ENCODE measurements around the gene SLC39A10. TPM values are rescaled to one million over a fixed set of nuclear protein-coding genes. Genes with fewer than 3 reads are reported as not detected.
"Not testable (repeated sequence)": the region's sequence is repeated elsewhere in the genome, so short reads cannot be mapped to it uniquely, and the experiment has no call there.

Gene SLC39A10
- total RNA-seq, 1 donor from 2014 or later = 24.0 TPM

GRCh38 chr2:195638750-195639149, 18.3 kb upstream of the SLC39A10 start:
- H3K4me1 Mint-ChIP-seq (ENCODE audit: low read depth) = no peaks in the 10 kb centered on the region
- no peak for TF ChIP-seq CTCF (IDR thresholded peaks at IDR 0.05)
- no peaks in the 10 kb centered on the region for H3K36me3 Mint-ChIP-seq (ENCODE audit: low read depth)
- H3K27me3 Mint-ChIP-seq (ENCODE audit: low read depth) = peaks cover 3% of the 10 kb centered on the region
- H3K4me3 Mint-ChIP-seq (ENCODE audit: unreplicated experiment) = no peak overlapping the region
- no peak for DNase-seq (ENCODE audit: low spot score)
- H3K27ac Mint-ChIP-seq (ENCODE audit: unreplicated experiment) = no peak overlapping the region
- H3K9me3 Mint-ChIP-seq (ENCODE audit: low read depth) = no peaks in the 10 kb centered on the region

GRCh38 chr2:195639238-195639858, 17.7 kb upstream of the SLC39A10 start:
- TF ChIP-seq CTCF (IDR thresholded peaks at IDR 0.05) = no peak
- H3K27me3 Mint-ChIP-seq (ENCODE audit: low read depth) = peaks cover 3% of the 10 kb centered on the region
- DNase-seq (ENCODE audit: low spot score) = no peak
- no peak overlapping the region for H3K27ac Mint-ChIP-seq (ENCODE audit: unreplicated experiment)
- no peaks in the 10 kb centered on the region for H3K9me3 Mint-ChIP-seq (ENCODE audit: low read depth)
- no peaks in the 10 kb centered on the region for H3K4me1 Mint-ChIP-seq (ENCODE audit: low read depth)
- no peak overlapping the region for H3K4me3 Mint-ChIP-seq (ENCODE audit: unreplicated experiment)
- no peaks in the 10 kb centered on the region for H3K36me3 Mint-ChIP-seq (ENCODE audit: low read depth)

GRCh38 chr2:195639959-195640358, 17.1 kb upstream of the SLC39A10 start:
- Mint-ChIP-seq H3K27ac (ENCODE audit: unreplicated experiment) (no peak overlapping the region), H3K9me3 (ENCODE audit: low read depth) (no peaks in the 10 kb centered on the region), H3K4me3 (ENCODE audit: unreplicated experiment) (no peak overlapping the region), H3K36me3 (ENCODE audit: low read depth) (no peaks in the 10 kb centered on the region), H3K27me3 (ENCODE audit: low read depth) (peaks cover 3% of the 10 kb centered on the region), H3K4me1 (ENCODE audit: low read depth) (no peaks in the 10 kb centered on the region)
- no peak for DNase-seq (ENCODE audit: low spot score)
- no peak for TF ChIP-seq CTCF (IDR thresholded peaks at IDR 0.05)

GRCh38 chr2:195642027-195642678, 14.9 kb upstream of the SLC39A10 start:
- no peak for TF ChIP-seq CTCF (IDR thresholded peaks at IDR 0.05)
- Mint-ChIP-seq H3K36me3 (ENCODE audit: low read depth) (no peaks in the 10 kb centered on the region), H3K4me1 (ENCODE audit: low read depth) (no peaks in the 10 kb centered on the region), H3K27me3 (ENCODE audit: low read depth) (peaks cover 3% of the 10 kb centered on the region), H3K9me3 (ENCODE audit: low read depth) (no peaks in the 10 kb centered on the region), H3K4me3 (ENCODE audit: unreplicated experiment) (no peak overlapping the region), H3K27ac (ENCODE audit: unreplicated experiment) (no peak overlapping the region)
- no peak for DNase-seq (ENCODE audit: low spot score)

- Mint-ChIP-seq H3K36me3 (ENCODE audit: low read depth) (no peaks in the 10 kb centered on the region), H3K4me1 (ENCODE audit: low read depth) (no peaks in the 10 kb centered on the region), H3K9me3 (ENCODE audit: low read depth) (no peaks in the 10 kb centered on the region), H3K4me3 (ENCODE audit: unreplicated experiment) (no peak overlapping the region), H3K27me3 (ENCODE audit: low read depth) (peaks cover 3% of the 10 kb centered on the region), H3K27ac (ENCODE audit: unreplicated experiment) (no peak overlapping the region)
- TF ChIP-seq CTCF (IDR thresholded peaks at IDR 0.05) = no peak
- DNase-seq (ENCODE audit: low spot score) = no peak
Measured at GRCh38 chr2:195642679-195643068, 14.4 kb upstream of the SLC39A10 start.

GRCh38 chr2:195644708-195645107, 12.3 kb upstream of the SLC39A10 start:
- H3K4me1 Mint-ChIP-seq (ENCODE audit: low read depth); H3K36me3 Mint-ChIP-seq (ENCODE audit: low read depth); H3K4me3 Mint-ChIP-seq (ENCODE audit: unreplicated experiment); H3K27ac Mint-ChIP-seq (ENCODE audit: unreplicated experiment); H3K27me3 Mint-ChIP-seq (ENCODE audit: low read depth); H3K9me3 Mint-ChIP-seq (ENCODE audit: low read depth); DNase-seq (ENCODE audit: low spot score): not testable (repeated sequence)
